Kidney glomerular epithelial cell (primary cell): ENCODE data around the gene CSKMT.
A peak's percentile ranks its signal among the peaks of the same experiment; 100 is the strongest.
"Not testable (repeated sequence)": the region's sequence is repeated elsewhere in the genome, so short reads cannot be mapped to it uniquely, and the experiment has no call there.

Experiments
- DNase-seq: peaks from one replicate; lab custom pipeline; 2025; lab: John Stamatoyannopoulos, UW

Gene CSKMT

GRCh38 chr11:62689421-62690183 lies 24.5 kb downstream of the CSKMT start, which contains the start of gene LRRN4CL:
TSS of gene LRRN4CL (minus strand) at chr11:62689530. CDS start at chr11:62688508, 1,022 bp downstream.
- no peak for DNase-seq

GRCh38 chr11:62693624-62694023 lies 28.5 kb downstream of the CSKMT start:
- DNase-seq: not testable (repeated sequence)

GRCh38 chr11:62694455-62695167 lies 29.5 kb downstream of the CSKMT start:
- no peak for DNase-seq

GRCh38 chr11:62702246-62702645 lies 37.1 kb downstream of the CSKMT start:
- DNase-seq: no peak

GRCh38 chr11:62703921-62704320 lies 38.8 kb downstream of the CSKMT start:
- not testable (repeated sequence) for DNase-seq

GRCh38 chr11:62705413-62705812 lies 40.3 kb downstream of the CSKMT start:
- DNase-seq: no peak

GRCh38 chr11:62705880-62706849 lies 41.1 kb downstream of the CSKMT start:
- DNase-seq: peak; percentile 89

GRCh38 chr11:62706850-62707247 lies 41.7 kb downstream of the CSKMT start:
- no peak for DNase-seq

GRCh38 chr11:62707277-62707861 lies 42.3 kb downstream of the CSKMT start, which contains the start of the genes BSCL2 and GNG3:
TSS of gene BSCL2 (minus strand) at chr11:62707424. CDS start at chr11:62707195, 229 bp downstream.
TSS of gene GNG3 (plus strand) at chr11:62707676. CDS start at chr11:62708296, 620 bp downstream.
- no peak for DNase-seq

GRCh38 chr11:62708392-62708791 lies 43.3 kb downstream of the CSKMT start:
- no peak for DNase-seq

- DNase-seq: no peak
These were observed 43.7 kb downstream of the CSKMT start for GRCh38 chr11:62708793-62709192.

- DNase-seq: peak; percentile 93
These were observed 44.3 kb downstream of the CSKMT start for GRCh38 chr11:62709247-62710000.

- DNase-seq: no peak
These were observed 44.9 kb downstream of the CSKMT start for GRCh38 chr11:62710001-62710345.

- no peak for DNase-seq
These were observed 47.2 kb downstream of the CSKMT start for GRCh38 chr11:62712276-62712812.

- no peak for DNase-seq
These were observed 47.7 kb downstream of the CSKMT start for GRCh38 chr11:62712861-62713260.

GRCh38 chr11:62713343-62713742 lies 48.2 kb downstream of the CSKMT start:
- DNase-seq: peak; percentile 36

GRCh38 chr11:62715150-62716130 lies 50.3 kb downstream of the CSKMT start:
- DNase-seq: no peak

- no peak for DNase-seq
These were observed 51.1 kb downstream of the CSKMT start for GRCh38 chr11:62716206-62716605.

GRCh38 chr11:62716816-62717215 lies 51.7 kb downstream of the CSKMT start:
- DNase-seq: no peak
